Activated CD4-positive, alpha-beta T cell treated with anti-CD3 and anti-CD28 coated beads, Interleukin-2, amount 10 ng/mL, durations not matched to agents 24 days and 14 days (primary cell): ENCODE results near the gene OPCML. TPM values are rescaled to one million over a fixed set of nuclear protein-coding genes. Genes with fewer than 3 reads are reported as not detected.

ENCODE experiments used
- DNase-seq: peaks from one replicate; pipeline ENCODE4 v3.0.0; 2022
- H3K27ac Mint-ChIP-seq: one replicate; pipeline ENCODE4 v1.8.0; 2022; ENCODE audit warnings: mild to moderate bottlenecking, mixed read lengths
- H3K27me3 Mint-ChIP-seq: one replicate; pipeline ENCODE4 v1.8.0; 2022; ENCODE audit warnings: mixed read lengths
- H3K36me3 Mint-ChIP-seq: one replicate; pipeline ENCODE4 v1.8.0; 2022; ENCODE audit warnings: low read depth, mild to moderate bottlenecking, mixed read lengths
- H3K4me1 Mint-ChIP-seq: one replicate; pipeline ENCODE4 v1.8.0; 2021; ENCODE audit warnings: mixed read lengths
- H3K4me3 Mint-ChIP-seq: one replicate; pipeline ENCODE4 v1.8.0; 2022; ENCODE audit warnings: mild to moderate bottlenecking, moderate library complexity, mixed read lengths
- H3K9me3 Mint-ChIP-seq: one replicate; pipeline ENCODE4 v1.8.0; 2021; ENCODE audit warnings: mixed read lengths
- intact Hi-C: fragments of 100-400 bp; cut with micrococcal nuclease; formaldehyde crosslinking; loops from one replicate; pipeline ENCODE4 v1.15.1; 2023
- total RNA-seq: library from RNA; stranded (reverse); gene quantifications from 2 replicates; pipeline ENCODE4 v1.2.3, GENCODE V29; 2022

Gene OPCML
- total RNA-seq, 1 donor from 2014 or later, result not detected

- intact Hi-C loops, result no loop called here
- Mint-ChIP-seq H3K9me3 (no peaks in the 10 kb centered on the region), H3K4me1 (no peaks in the 10 kb centered on the region), H3K4me3 (no peak overlapping the region), H3K36me3 (no peaks in the 10 kb centered on the region), H3K27me3 (peaks cover 16% of the 10 kb centered on the region), H3K27ac (no peak overlapping the region)
- no peak for DNase-seq
These were observed 6.3 kb downstream of the OPCML start for GRCh38 chr11:133525976-133526375.

DNA sequence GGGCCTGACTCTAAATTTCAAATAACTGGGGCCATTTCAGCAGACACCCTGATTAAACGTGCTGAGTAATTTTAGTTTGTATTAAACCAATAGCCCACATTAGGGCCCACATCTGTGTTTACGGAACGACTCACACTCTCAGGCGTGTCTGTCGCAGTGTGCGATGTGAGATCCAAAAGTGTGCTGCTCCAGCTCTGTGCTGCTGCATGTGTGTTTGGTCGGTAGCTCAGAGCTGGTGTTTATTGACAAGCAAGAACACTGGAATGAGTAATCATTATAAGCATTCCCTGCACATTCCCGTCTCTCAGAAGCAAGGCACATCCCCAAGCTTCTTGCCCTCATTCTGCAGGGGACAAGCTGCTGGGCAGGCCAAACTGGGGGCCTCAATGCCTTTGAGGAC is 7.8 kb downstream of the OPCML start:
- H3K4me1 Mint-ChIP-seq, result no peaks in the 10 kb centered on the region
- DNase-seq, result no peak
- intact Hi-C loops, result no loop called here

DNA sequence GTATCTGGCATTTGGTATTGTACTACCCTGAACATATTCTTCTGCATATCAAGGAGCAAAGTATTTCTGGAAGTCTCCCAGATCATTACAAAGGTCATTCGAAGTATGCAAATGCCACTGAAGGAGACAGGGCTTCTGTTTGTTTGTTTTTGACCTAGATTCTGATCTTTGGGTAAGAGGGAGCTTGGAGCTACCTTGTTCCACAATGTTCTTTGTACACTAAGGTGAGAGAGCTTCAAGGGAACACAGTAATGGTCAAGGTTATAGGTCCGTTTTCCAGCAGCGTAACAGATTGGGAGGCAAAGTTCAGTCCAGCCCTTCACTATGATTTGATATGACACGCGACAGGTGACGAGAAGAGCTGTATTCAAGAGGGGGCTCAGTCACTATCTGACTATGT is 10.0 kb downstream of the OPCML start:
- intact Hi-C loops, result no loop called here
- no peaks in the 10 kb centered on the region for H3K4me1 Mint-ChIP-seq
- H3K4me3 Mint-ChIP-seq, result no peak overlapping the region
- H3K27me3 Mint-ChIP-seq, result no peaks in the 10 kb centered on the region
- no peak overlapping the region for H3K27ac Mint-ChIP-seq
- H3K36me3 Mint-ChIP-seq, result no peaks in the 10 kb centered on the region
- no peak for DNase-seq
- no peaks in the 10 kb centered on the region for H3K9me3 Mint-ChIP-seq

More for the DNA sequence above, 7.8 kb downstream of the OPCML start:
- Mint-ChIP-seq H3K36me3 (no peaks in the 10 kb centered on the region), H3K4me3 (no peak overlapping the region), H3K27me3 (peaks cover 6% of the 10 kb centered on the region), H3K27ac (no peak overlapping the region), H3K9me3 (no peaks in the 10 kb centered on the region)

DNA sequence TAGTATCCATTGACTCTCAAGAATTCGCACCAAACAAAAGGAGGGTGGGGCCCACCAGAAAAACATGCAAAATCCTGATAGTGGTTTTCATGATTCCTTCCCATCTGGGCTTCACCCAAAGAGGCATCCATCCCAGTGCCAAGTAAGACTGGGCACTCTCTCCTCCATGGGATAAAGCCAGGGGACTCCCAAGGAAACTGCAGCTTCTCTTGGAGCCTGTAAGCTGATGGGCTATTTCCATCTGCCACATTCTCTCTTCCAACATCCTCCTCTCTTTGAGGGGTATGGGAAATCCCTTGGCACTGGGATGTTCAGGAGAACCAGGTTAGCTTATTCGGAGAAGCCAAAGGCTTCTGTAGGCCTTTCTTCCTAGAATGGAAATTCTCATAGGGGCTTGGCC is 10.8 kb downstream of the OPCML start:
- H3K4me1 Mint-ChIP-seq, result no peaks in the 10 kb centered on the region
- no peak for DNase-seq
- H3K9me3 Mint-ChIP-seq, result no peaks in the 10 kb centered on the region
- no peaks in the 10 kb centered on the region for H3K36me3 Mint-ChIP-seq
- no peak overlapping the region for H3K4me3 Mint-ChIP-seq
- H3K27ac Mint-ChIP-seq, result no peak overlapping the region
- intact Hi-C loops, result no loop called here
- no peaks in the 10 kb centered on the region for H3K27me3 Mint-ChIP-seq

- H3K4me3 Mint-ChIP-seq, result no peak overlapping the region
- no peaks in the 10 kb centered on the region for H3K27me3 Mint-ChIP-seq
- H3K9me3 Mint-ChIP-seq, result no peaks in the 10 kb centered on the region
- no peak overlapping the region for H3K27ac Mint-ChIP-seq
- no peaks in the 10 kb centered on the region for H3K36me3 Mint-ChIP-seq
- intact Hi-C loops, result no loop called here
- H3K4me1 Mint-ChIP-seq, result no peaks in the 10 kb centered on the region
- no peak for DNase-seq
These were observed 11.6 kb downstream of the OPCML start for GRCh38 chr11:133520707-133521106.

DNA sequence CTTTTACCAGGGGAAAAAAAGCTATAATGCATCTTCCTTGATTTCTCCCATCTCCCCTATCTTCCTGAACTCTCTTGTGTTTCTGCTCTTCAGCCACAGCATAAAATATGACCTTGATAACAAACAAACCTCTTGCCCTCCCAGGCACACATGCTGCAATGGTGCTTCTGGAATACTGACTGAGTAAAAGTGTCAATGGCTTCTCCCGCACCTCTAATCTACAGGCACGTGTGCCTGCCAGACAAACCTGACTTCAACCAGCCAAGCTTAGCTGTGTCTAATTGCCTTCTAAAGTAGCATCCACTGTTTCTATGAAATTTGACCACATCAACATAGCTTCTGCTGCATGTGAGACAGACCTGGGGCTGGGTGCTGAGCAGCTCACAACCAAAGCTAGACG is 12.7 kb downstream of the OPCML start:
- H3K27ac Mint-ChIP-seq, result no peak overlapping the region
- no peaks in the 10 kb centered on the region for H3K9me3 Mint-ChIP-seq
- H3K36me3 Mint-ChIP-seq, result no peaks in the 10 kb centered on the region
- no peaks in the 10 kb centered on the region for H3K27me3 Mint-ChIP-seq
- intact Hi-C loops, result no loop called here
- H3K4me1 Mint-ChIP-seq, result no peaks in the 10 kb centered on the region
- DNase-seq, result no peak
- no peak overlapping the region for H3K4me3 Mint-ChIP-seq

GRCh38 chr11:133518702-133519264 is 13.5 kb downstream of the OPCML start:
- H3K4me3 Mint-ChIP-seq, result no peak overlapping the region
- intact Hi-C loops, result no loop called here
- no peaks in the 10 kb centered on the region for H3K36me3 Mint-ChIP-seq
- H3K27ac Mint-ChIP-seq, result no peak overlapping the region
- H3K9me3 Mint-ChIP-seq, result no peaks in the 10 kb centered on the region
- no peaks in the 10 kb centered on the region for H3K4me1 Mint-ChIP-seq
- DNase-seq, result no peak
- no peaks in the 10 kb centered on the region for H3K27me3 Mint-ChIP-seq

- Mint-ChIP-seq H3K4me1 (no peaks in the 10 kb centered on the region), H3K36me3 (no peaks in the 10 kb centered on the region), H3K27me3 (no peaks in the 10 kb centered on the region), H3K4me3 (no peak overlapping the region), H3K27ac (no peak overlapping the region), H3K9me3 (no peaks in the 10 kb centered on the region)
- intact Hi-C loops, result no loop called here
- DNase-seq, result no peak
These were observed 15.5 kb downstream of the OPCML start for GRCh38 chr11:133516845-133517244.

DNA sequence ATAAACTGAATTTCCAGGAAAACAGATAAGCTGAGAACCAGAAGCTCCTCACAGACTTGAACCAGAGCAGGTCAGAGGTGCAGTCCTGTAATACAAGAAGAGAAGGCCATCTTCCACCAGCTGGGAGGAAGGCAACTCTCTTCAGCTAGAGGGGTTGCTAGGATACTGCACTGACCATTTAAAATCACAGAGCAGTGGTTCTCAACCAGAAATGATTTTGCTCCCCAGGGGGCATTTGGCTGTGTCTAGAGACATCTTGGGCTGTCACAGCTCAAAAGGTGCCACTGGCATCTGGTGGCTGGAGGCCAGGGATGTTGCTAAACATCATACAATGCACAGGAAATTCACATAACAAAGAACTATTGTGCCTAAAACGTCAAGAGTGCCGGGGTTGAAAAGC is 17.2 kb downstream of the OPCML start:
- intact Hi-C loops, result no loop called here
- H3K36me3 Mint-ChIP-seq, result no peaks in the 10 kb centered on the region
- DNase-seq, result no peak
- no peak overlapping the region for H3K27ac Mint-ChIP-seq
- no peaks in the 10 kb centered on the region for H3K27me3 Mint-ChIP-seq
- no peak overlapping the region for H3K4me3 Mint-ChIP-seq
- H3K4me1 Mint-ChIP-seq, result no peaks in the 10 kb centered on the region
- no peaks in the 10 kb centered on the region for H3K9me3 Mint-ChIP-seq

- no peaks in the 10 kb centered on the region for H3K27me3 Mint-ChIP-seq
- H3K36me3 Mint-ChIP-seq, result no peaks in the 10 kb centered on the region
- DNase-seq, result no peak
- no peak overlapping the region for H3K27ac Mint-ChIP-seq
- H3K4me1 Mint-ChIP-seq, result no peaks in the 10 kb centered on the region
- no peak overlapping the region for H3K4me3 Mint-ChIP-seq
- no peaks in the 10 kb centered on the region for H3K9me3 Mint-ChIP-seq
- intact Hi-C loops, result no loop called here
These were observed 22.2 kb downstream of the OPCML start for GRCh38 chr11:133509924-133510697.

GRCh38 chr11:133508468-133508867 is 23.8 kb downstream of the OPCML start:
- DNase-seq, result no peak
- Mint-ChIP-seq H3K4me1 (no peaks in the 10 kb centered on the region), H3K9me3 (no peaks in the 10 kb centered on the region), H3K27me3 (no peaks in the 10 kb centered on the region), H3K36me3 (no peaks in the 10 kb centered on the region), H3K27ac (no peak overlapping the region), H3K4me3 (no peak overlapping the region)
- intact Hi-C loops, result no loop called here

- Mint-ChIP-seq H3K36me3 (no peaks in the 10 kb centered on the region), H3K27me3 (no peaks in the 10 kb centered on the region), H3K9me3 (no peaks in the 10 kb centered on the region), H3K27ac (no peak overlapping the region), H3K4me3 (no peak overlapping the region), H3K4me1 (no peaks in the 10 kb centered on the region)
- no peak for DNase-seq
- intact Hi-C loops, result no loop called here
These were observed 25.1 kb downstream of the OPCML start for GRCh38 chr11:133507185-133507584.

DNA sequence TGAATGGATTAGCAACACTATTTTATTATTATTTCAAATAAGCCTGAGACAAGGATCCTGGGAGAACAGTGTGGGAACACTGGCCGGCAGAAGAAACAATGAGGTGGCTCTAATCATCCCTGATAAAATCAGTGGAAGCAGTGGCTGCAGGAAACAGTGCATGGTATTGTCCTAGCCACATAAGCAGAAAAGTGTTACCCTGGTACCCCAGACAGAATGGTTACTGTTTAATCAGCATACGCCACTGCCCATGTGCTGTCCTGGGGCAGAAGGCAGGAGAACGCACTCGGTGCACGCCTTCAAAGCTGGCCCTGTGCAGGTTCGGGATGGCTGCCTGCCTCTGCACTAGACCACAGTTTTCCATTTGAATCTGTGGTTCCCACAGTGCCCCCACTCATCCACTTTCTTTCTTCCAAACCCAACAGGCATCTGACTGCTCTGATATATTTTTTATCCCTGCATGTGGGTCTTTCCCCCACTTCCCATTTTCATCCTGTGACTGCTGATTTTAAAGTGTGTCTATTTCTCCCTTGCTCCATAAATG is 25.7 kb downstream of the OPCML start:
- H3K4me1 Mint-ChIP-seq, result no peaks in the 10 kb centered on the region
- H3K4me3 Mint-ChIP-seq, result no peak overlapping the region
- DNase-seq, result no peak
- H3K27me3 Mint-ChIP-seq, result no peaks in the 10 kb centered on the region
- no peaks in the 10 kb centered on the region for H3K9me3 Mint-ChIP-seq
- intact Hi-C loops, result no loop called here
- H3K36me3 Mint-ChIP-seq, result no peaks in the 10 kb centered on the region
- H3K27ac Mint-ChIP-seq, result no peak overlapping the region

DNA sequence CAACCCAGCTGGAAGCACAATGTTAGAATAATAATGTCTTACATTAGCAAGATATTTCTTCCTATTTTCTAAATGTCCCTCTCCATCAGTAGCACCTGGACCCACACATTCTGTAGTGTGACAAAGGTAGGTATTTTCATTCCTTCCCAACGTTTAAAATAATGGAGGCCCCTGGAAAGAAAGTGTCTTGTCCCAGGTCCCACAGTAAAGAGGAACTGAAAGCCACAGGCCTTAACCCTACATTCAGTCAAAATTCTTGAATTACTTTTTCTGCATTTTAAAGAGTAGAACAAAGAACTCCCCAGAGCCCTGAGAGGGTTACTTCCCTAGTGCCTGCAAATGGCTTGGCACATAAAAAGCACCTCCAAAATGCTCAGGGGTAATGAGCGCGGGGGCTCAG is 26.3 kb downstream of the OPCML start:
- Mint-ChIP-seq H3K36me3 (no peaks in the 10 kb centered on the region), H3K4me3 (no peak overlapping the region), H3K4me1 (no peaks in the 10 kb centered on the region), H3K9me3 (no peaks in the 10 kb centered on the region), H3K27ac (no peak overlapping the region), H3K27me3 (no peaks in the 10 kb centered on the region)
- DNase-seq, result no peak
- intact Hi-C loops, result no loop called here

- Mint-ChIP-seq H3K27me3 (no peaks in the 10 kb centered on the region), H3K4me1 (no peaks in the 10 kb centered on the region), H3K27ac (no peak overlapping the region), H3K9me3 (no peaks in the 10 kb centered on the region), H3K4me3 (no peak overlapping the region), H3K36me3 (no peaks in the 10 kb centered on the region)
- DNase-seq, result no peak
- intact Hi-C loops, result no loop called here
These were observed 27.4 kb downstream of the OPCML start for GRCh38 chr11:133504906-133505305.
